ENCODE data around the gene SLC43A2. TPM values are rescaled to one million over a fixed set of nuclear protein-coding genes. Genes with fewer than 3 reads are reported as not detected.

The SLC43A2 gene
- polyA plus RNA-seq, 1 of the 3 experiments (the other 2 are of a cell fraction), result 9.8 TPM

GRCh38 chr17:1627182-1627981 lies 1.3 kb downstream of the SLC43A2 start:
- H2AFZ ChIP-seq (ENCODE audit: low read depth), result peak overlapping the region; percentile 88; the same call in 1 of the 2 replicates
- CTCF ChIA-PET, result interaction anchor here (0.9 to 4.0 kb wide), 7 partner anchors 22 to 355 kb away, joined by 3 to 42 read pairs (median 4); partner anchors contain the start of gene RILP

More at GRCh38 chr17:1627182-1627981, 1.3 kb downstream of the SLC43A2 start:
- peak overlapping the region; percentile 99 for H3K4me2 ChIP-seq
- no peak for TF ChIP-seq MEF2A (IDR thresholded peaks at IDR 0.05; ENCODE audit: borderline replicate concordance, low read depth)
- no peak for TF ChIP-seq TEAD4 (IDR thresholded peaks at IDR 0.05; ENCODE audit: borderline replicate concordance, insufficient read depth)
- no peak for TF ChIP-seq CTCF (IDR thresholded peaks at IDR 0.05)
- no peak for TF ChIP-seq MXI1 (IDR thresholded peaks at IDR 0.05; ENCODE audit: low read depth, low read length)
- no peak for TF ChIP-seq FOXJ3 (CRISPR knock-in tag; IDR thresholded peaks at IDR 0.05)
- TF ChIP-seq NFIC (IDR thresholded peaks at IDR 0.05; ENCODE audit: borderline replicate concordance), result no peak
- TF ChIP-seq RAD21 (IDR thresholded peaks at IDR 0.05; ENCODE audit: low read length), result no peak
- no peak for TF ChIP-seq RXRA (IDR thresholded peaks at IDR 0.05; ENCODE audit: borderline replicate concordance, low read depth)
- TF ChIP-seq ZBTB33 (IDR thresholded peaks at IDR 0.05; ENCODE audit: borderline replicate concordance, low read depth), result no peak
- no peaks in the 10 kb centered on the region for H3K27me3 ChIP-seq (ENCODE audit: insufficient read depth)
- 51% methylated on average over 5 of the region's 39 CpGs for WGBS (ENCODE audit: low lambda C conversion rate)
- no peaks in the 10 kb centered on the region for H3K36me3 ChIP-seq (replicated peaks in 1 of 2; ENCODE audit: control insufficient read depth in 1 of 2, insufficient read depth in 2 of 2, low read length in 1 of 2)
- peak overlapping the region; percentile 84 to 96 for H3K4me3 ChIP-seq (ENCODE audit: low read depth in 2 of 2, low read length in 1 of 2)
- no peaks in the 10 kb centered on the region for H3K79me2 ChIP-seq (ENCODE audit: insufficient read depth)
- H3F3A ChIP-seq (replicated peaks; ENCODE audit: insufficient read depth), result no peaks in the 10 kb centered on the region
- no peaks in the 10 kb centered on the region for H4K20me1 ChIP-seq (ENCODE audit: insufficient read depth)
- POLR2A ChIA-PET, result interaction anchor here (0.8 to 1.0 kb wide), 2 partner anchors 53 to 139 kb away, joined by 3 read pairs; no protein-coding TSS in a partner anchor
- no peaks in the 10 kb centered on the region for H3K9me3 ChIP-seq
- H3K9ac ChIP-seq, result peak overlapping the region; percentile 93
- H3K4me1 ChIP-seq (ENCODE audit: control insufficient read depth in 1 of 2, insufficient read depth in 2 of 2, low read depth in 1 of 2, low read length in 1 of 2), result peaks cover 3 to 13% of the 10 kb centered on the region in 2 experiments; a peak in 2 of 4 replicates
- peak overlapping the region in 1 of 2 experiments; percentile 95; a peak in 1 of 4 replicates for H3K27ac ChIP-seq (ENCODE audit: low read depth in 2 of 2, low read length in 1 of 2)
- H3K9me2 ChIP-seq, result no peaks in the 10 kb centered on the region
- no peak for DNase-seq

All from SK-N-SH (cell line).